Ascending aorta (tissue), 2 donors: ENCODE measurements around the gene MRAP. TPM values are rescaled to one million over a fixed set of nuclear protein-coding genes. Genes with fewer than 3 reads are reported as not detected.
A peak's percentile ranks its signal among the peaks of the same experiment; 100 is the strongest.
"Not testable (repeated sequence)": the region's sequence is repeated elsewhere in the genome, so short reads cannot be mapped to it uniquely, and the experiment has no call there.

Experiments
- DNase-seq, 2 donors: peaks; one replicate each; pipeline ENCODE4 v3.0.0-alpha.2; 2019; ENCODE audit warnings: low spot score in 2 of 2
- H3K27ac ChIP-seq, 2 donors: fragments of 200-600 bp; sonication (generic); one replicate each; pipeline ENCODE4 v1.5.1; 2016 to 2017; ENCODE audit warnings: mild to moderate bottlenecking in 1 of 2
- H3K27me3 ChIP-seq: fragments of 200-600 bp; sonication (generic); one replicate; pipeline ENCODE4 v1.5.1; 2017
- H3K36me3 ChIP-seq, 2 donors: fragments of 200-600 bp; sonication (generic); one replicate each; pipeline ENCODE4 v1.5.1; 2016
- H3K4me1 ChIP-seq, 2 donors: fragments of 200-600 bp; sonication (generic); one replicate each; pipeline ENCODE4 v1.5.1; 2016 to 2017; ENCODE audit warnings: mild to moderate bottlenecking in 1 of 2
- H3K4me3 ChIP-seq, 2 donors: fragments of 200-600 bp; sonication (generic); one replicate each; pipeline ENCODE4 v1.5.1; 2016 to 2017; ENCODE audit warnings: mild to moderate bottlenecking in 1 of 2
- H3K9me3 ChIP-seq, 2 donors: fragments of 200-600 bp; sonication (generic); one replicate each; pipeline ENCODE4 v1.5.1; 2016
- intact Hi-C: fragments of 100-400 bp; cut with DNase I; formaldehyde crosslinking; loops from one replicate; pipeline ENCODE4 v1.15.1; 2023
- total RNA-seq: library from RNA; depleted of rRNA; stranded (reverse); fragments of >200 nt; gene quantifications from one replicate; pipeline ENCODE4 v1.1.0, GENCODE V29; 2016
- TF ChIP-seq, protein P1 (sequence below), 3 experiments: fragments of 200-600 bp in 2 of 3; fragments of 450-650 bp in 1 of 3; sonication (generic) in 2 of 3; IDR thresholded peaks; one replicate each; pipeline ENCODE4 v1.5.1; 2016 to 2019; ENCODE audit warnings: antibody characterized with exemption in 3 of 3, mild to moderate bottlenecking in 1 of 3, moderate library complexity in 1 of 3

Gene MRAP
- total RNA-seq, 1 donor from 2014 or later: not detected

DNA sequence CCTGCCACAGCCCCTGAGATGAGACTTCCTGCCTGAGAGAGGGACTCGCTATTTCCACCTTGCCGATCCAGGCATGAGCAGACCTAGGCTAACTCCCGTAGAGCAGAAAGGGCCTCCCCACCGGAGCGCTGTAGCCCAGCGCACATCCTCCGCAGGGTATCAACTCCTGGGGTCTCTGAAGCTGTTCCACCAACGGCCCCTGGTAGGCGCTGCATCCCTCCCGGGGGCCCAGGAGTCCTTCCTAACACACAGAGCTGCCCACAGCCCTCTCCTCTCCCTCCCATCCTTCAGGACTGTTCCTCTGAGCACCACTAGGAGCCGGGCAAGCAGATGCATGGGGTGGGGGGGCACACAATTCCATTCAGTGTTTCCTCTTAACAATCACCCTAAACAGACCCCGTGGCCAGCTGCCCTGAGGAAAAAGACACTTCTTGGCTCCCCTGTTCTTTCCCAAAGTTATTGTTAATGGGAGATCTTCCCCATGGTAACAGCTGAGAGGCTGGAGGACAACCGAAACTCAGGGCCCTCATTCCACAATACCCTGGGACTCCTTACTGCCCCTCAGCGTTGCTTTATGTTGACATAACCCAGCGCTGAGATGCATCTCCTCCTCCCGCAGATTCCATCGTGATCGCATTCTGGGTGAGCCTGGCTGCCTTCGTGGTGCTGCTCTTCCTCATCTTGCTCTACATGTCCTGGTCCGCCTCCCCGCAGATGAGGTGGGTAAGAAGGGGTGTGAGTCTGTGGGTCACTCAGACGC is 7.5 kb downstream of the MRAP start:
- Histone ChIP-seq H3K27me3 (no peaks in the 10 kb centered on the region), H3K27ac (no peak overlapping the region), H3K36me3 (peaks cover 18 to 33% of the 10 kb centered on the region in 2 donors), H3K9me3 (no peaks in the 10 kb centered on the region), H3K4me3 (no peak overlapping the region), H3K4me1 (no peaks in the 10 kb centered on the region)
- no peak for DNase-seq
- TF ChIP-seq, protein P1, sequence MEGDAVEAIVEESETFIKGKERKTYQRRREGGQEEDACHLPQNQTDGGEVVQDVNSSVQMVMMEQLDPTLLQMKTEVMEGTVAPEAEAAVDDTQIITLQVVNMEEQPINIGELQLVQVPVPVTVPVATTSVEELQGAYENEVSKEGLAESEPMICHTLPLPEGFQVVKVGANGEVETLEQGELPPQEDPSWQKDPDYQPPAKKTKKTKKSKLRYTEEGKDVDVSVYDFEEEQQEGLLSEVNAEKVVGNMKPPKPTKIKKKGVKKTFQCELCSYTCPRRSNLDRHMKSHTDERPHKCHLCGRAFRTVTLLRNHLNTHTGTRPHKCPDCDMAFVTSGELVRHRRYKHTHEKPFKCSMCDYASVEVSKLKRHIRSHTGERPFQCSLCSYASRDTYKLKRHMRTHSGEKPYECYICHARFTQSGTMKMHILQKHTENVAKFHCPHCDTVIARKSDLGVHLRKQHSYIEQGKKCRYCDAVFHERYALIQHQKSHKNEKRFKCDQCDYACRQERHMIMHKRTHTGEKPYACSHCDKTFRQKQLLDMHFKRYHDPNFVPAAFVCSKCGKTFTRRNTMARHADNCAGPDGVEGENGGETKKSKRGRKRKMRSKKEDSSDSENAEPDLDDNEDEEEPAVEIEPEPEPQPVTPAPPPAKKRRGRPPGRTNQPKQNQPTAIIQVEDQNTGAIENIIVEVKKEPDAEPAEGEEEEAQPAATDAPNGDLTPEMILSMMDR (IDR thresholded peaks at IDR 0.05): peak in 1 of 3 experiments; percentile 7
- intact Hi-C loops: no loop called here

DNA sequence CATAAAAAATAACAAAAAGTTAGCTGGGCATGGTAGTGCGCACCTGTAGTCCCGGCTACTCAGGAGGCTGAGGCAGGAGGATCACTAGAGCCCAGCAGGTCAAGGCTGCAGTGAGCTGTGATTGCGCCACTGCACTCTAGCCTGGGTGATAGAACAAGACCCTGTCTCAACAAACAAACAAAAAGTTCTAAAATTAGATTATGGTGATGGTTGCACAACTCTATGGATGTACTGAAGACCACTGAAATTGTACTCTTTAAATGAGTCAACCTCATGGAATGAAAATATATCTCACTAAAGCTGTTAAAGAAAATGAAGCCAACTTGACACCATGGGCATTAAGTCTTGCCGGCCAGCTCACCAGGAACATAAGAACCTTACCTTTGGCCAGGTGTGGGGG is 9.1 kb downstream of the MRAP start:
- Histone ChIP-seq H3K9me3 (no peaks in the 10 kb centered on the region), H3K27ac (no peak overlapping the region), H3K36me3 (peaks cover 21 to 48% of the 10 kb centered on the region in 2 donors), H3K27me3 (no peaks in the 10 kb centered on the region), H3K4me3 (no peak overlapping the region), H3K4me1 (no peaks in the 10 kb centered on the region)
- TF ChIP-seq, protein P1 (IDR thresholded peaks at IDR 0.05): no peak
- intact Hi-C loops: no loop called here
- DNase-seq: no peak

DNA sequence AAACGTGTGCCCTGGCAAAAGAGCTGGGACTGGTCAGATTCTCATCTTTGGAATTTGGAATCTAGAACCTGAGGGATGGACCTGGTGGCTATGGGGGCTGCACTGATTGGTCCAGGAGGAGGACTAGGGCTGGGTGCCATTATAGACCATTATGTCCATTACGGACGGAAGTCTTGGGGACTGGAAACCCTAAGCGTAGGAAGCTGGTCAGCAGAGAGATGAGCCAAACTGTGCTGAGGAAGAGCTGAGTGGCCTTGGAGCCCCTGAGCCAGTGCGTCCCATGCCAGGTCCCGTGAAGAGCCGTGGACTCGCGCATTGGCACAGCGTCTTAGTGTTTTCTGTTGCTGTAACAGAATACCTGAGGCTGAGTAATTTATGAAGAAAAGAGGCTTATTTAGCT is 10.0 kb downstream of the MRAP start:
- Histone ChIP-seq H3K9me3 (no peaks in the 10 kb centered on the region), H3K4me1 (no peaks in the 10 kb centered on the region), H3K27me3 (no peaks in the 10 kb centered on the region), H3K27ac (no peak overlapping the region), H3K36me3 (peaks cover 23 to 58% of the 10 kb centered on the region in 2 donors), H3K4me3 (no peak overlapping the region)
- DNase-seq: no peak
- intact Hi-C loops: no loop called here
- TF ChIP-seq, protein P1 (IDR thresholded peaks at IDR 0.05): no peak

DNA sequence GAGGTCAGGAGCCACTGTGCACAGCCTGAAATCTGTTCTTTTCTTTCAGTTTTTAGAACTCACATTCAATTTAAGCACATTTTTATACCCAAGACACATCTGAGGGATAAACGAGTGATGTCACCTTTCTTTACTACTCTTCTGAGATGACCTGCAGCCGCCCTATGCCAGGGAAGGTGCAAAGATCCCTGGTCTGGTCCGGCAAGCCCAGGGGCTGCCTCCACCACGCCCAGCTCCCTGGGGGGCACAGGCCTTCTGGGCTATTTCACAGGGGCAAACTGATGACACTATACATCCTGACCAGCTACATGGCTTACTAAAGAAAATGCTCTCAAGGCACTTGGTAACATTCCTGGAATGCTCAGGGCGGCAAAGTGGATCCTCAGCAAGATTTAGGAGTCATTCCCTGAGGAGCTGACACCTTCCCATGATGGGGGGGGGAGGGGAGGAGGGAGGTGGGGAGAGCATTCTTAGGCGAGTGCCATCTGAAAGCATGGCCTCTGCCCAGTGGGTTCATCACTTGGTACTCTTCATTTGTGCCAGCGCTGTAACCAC is 11.3 kb downstream of the MRAP start:
- Histone ChIP-seq H3K4me3 (no peak overlapping the region), H3K4me1 (no peaks in the 10 kb centered on the region), H3K9me3 (no peaks in the 10 kb centered on the region), H3K36me3 (peaks cover 34 to 70% of the 10 kb centered on the region in 2 donors), H3K27me3 (no peaks in the 10 kb centered on the region), H3K27ac (no peak overlapping the region)
- DNase-seq: no peak
- TF ChIP-seq, protein P1 (IDR thresholded peaks at IDR 0.05): no peak
- intact Hi-C loops: no loop called here

DNA sequence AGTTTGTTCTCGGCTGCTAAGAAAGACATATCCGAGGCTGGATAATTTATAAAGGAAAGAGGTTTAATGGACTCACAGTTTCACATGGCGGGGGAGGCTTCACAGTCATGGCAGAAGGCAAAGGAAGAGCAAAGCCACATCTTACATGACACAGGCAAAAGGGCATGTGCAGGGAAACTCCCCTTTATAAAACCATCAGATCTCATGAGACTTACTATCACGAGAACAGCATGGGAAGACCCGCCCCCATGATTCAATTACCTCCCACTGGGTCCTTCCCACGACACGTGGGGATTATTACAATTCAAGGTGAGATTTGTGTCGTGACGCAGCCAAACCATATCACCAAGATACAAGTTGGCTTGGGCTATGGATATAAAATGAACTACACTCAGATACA is 12.3 kb downstream of the MRAP start:
- H3K27ac ChIP-seq, DNase-seq, H3K4me1 ChIP-seq, intact Hi-C loops, H3K9me3 ChIP-seq, H3K4me3 ChIP-seq, H3K27me3 ChIP-seq: not testable (repeated sequence)
- peaks cover 41 to 76% of the 10 kb centered on the region in 2 donors for H3K36me3 ChIP-seq

DNA sequence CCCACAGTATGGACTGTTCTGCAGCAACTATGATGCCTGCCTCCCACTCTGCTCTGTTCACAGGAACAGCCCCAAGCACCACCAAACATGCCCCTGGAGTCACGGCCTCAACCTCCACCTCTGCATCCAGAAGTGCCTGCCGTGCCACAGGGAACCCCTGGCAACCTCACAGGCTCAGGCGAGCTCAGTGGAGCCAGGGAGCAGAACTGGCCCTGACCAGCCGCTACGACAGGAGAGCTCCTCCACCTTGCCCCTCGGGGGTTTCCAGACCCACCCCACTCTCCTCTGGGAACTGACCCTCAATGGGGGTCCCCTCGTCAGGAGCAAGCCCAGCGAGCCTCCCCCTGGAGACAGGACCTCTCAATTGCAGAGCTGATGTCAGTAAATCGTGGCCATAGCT is 13.0 kb downstream of the MRAP start:
- TF ChIP-seq, protein P1 (IDR thresholded peaks at IDR 0.05): no peak
- H3K27me3 ChIP-seq: no peaks in the 10 kb centered on the region
- no peak overlapping the region for H3K4me3 ChIP-seq
- DNase-seq: no peak
- H3K9me3 ChIP-seq: no peaks in the 10 kb centered on the region
- H3K36me3 ChIP-seq: peaks cover 47 to 78% of the 10 kb centered on the region in 2 donors
- intact Hi-C loops: no loop called here
- H3K4me1 ChIP-seq: no peaks in the 10 kb centered on the region
- no peak overlapping the region for H3K27ac ChIP-seq
